Endothelial cell of umbilical vein (primary cell): ENCODE results near the gene ME3. TPM values are rescaled to one million over a fixed set of nuclear protein-coding genes. Genes with fewer than 3 reads are reported as not detected.
"Not testable (repeated sequence)": the region's sequence is repeated elsewhere in the genome, so short reads cannot be mapped to it uniquely, and the experiment has no call there.

Experiments
- BruUV-seq: library from RNA; stranded (reverse); fragments of 400-500 nt; replicated peaks from 2 replicates; lab custom pipeline; 2021; lab: Mats Ljungman, UMichigan
- CTCF ChIA-PET: fragments of 300-600, 350-600 bp; sonication (Branson Sonifier 250); formaldehyde crosslinking; loops from one replicate; lab custom pipeline; 2021; ENCODE audit warnings: antibody characterized with exemption, inconsistent platforms; lab: Charles Lee
- POLR2A ChIA-PET: fragments of 300-600, 350-600 bp; sonication (Branson Sonifier 250); formaldehyde crosslinking; loops from one replicate; lab custom pipeline; 2021; ENCODE audit warnings: antibody characterized with exemption, inconsistent platforms; lab: Charles Lee
- DNase-seq: peaks from one replicate; pipeline ENCODE4 v3.0.0-alpha.2; 2011; ENCODE audit warnings: low read depth, low spot score
- FAIRE-seq: peaks from 2 replicates; lab custom pipeline; 2011; peaks lifted over from hg19 to GRCh38; lab: Jason Lieb, UNC
- H2AFZ ChIP-seq: 2 replicates; pipeline ENCODE4 v1.6.0; 2012; ENCODE audit warnings: low read depth, low read length, control low read depth, inconsistent platforms
- H3K27ac ChIP-seq: 2 replicates; pipeline ENCODE4 v1.5.1; 2011; ENCODE audit warnings: low read depth, mild to moderate bottlenecking, control low read depth, low read length, moderate library complexity; ENCODE audit not compliant: insufficient read depth
- H3K27me3 ChIP-seq, 2 experiments: 2 replicates each; pipeline versions ENCODE4 v1.6.0 to v1.6.1; 2011; ENCODE audit warnings: low read length in 2 of 2, mixed read lengths in 1 of 2; ENCODE audit not compliant: control insufficient read depth in 2 of 2, insufficient read depth in 2 of 2
- H3K36me3 ChIP-seq, 2 experiments: 2 replicates in 1 of 2; 3 replicates in 1 of 2; pipeline ENCODE4 v1.5.1; 2011; ENCODE audit warnings: low read length in 2 of 2, mild to moderate bottlenecking in 1 of 2, moderate library complexity in 1 of 2; ENCODE audit not compliant: control insufficient read depth in 2 of 2, insufficient read depth in 2 of 2; ENCODE audit errors: extremely low read depth in 1 of 2
- H3K4me1 ChIP-seq: 3 replicates; pipeline ENCODE4 v1.5.1; 2011; ENCODE audit warnings: mild to moderate bottlenecking, low read length; ENCODE audit not compliant: control insufficient read depth, insufficient read depth; ENCODE audit errors: extremely low read depth
- H3K4me2 ChIP-seq: 2 replicates; pipeline ENCODE4 v1.6.1; 2011; ENCODE audit warnings: low read length, control low read depth, mixed read lengths; ENCODE audit not compliant: insufficient read depth
- H3K4me3 ChIP-seq, 3 experiments: fragments of 200-600 bp in 1 of 3; sonication (generic), shearing (Covaris generic) in 1 of 3; replicated peaks in 1 of 3; 2 replicates each; pipeline ENCODE4 v1.5.1; 2011 to 2016; ENCODE audit warnings: control low read depth in 3 of 3, low read length in 3 of 3, mild to moderate bottlenecking in 2 of 3, inconsistent platforms in 1 of 3, low read depth in 1 of 3, moderate library complexity in 1 of 3; ENCODE audit not compliant: insufficient read depth in 1 of 3
- H3K79me2 ChIP-seq: 2 replicates; pipeline ENCODE4 v1.6.0; 2012; ENCODE audit warnings: low read length, inconsistent platforms; ENCODE audit not compliant: control insufficient read depth, insufficient read depth
- H3K9ac ChIP-seq: replicated peaks from 2 replicates; pipeline ENCODE3; 2011; ENCODE audit warnings: low read length, control low read depth; ENCODE audit not compliant: insufficient read depth; ENCODE audit errors: extremely low read depth
- H3K9me1 ChIP-seq: replicated peaks from 3 replicates; pipeline ENCODE4 v1.6.0; 2011; ENCODE audit warnings: mild to moderate bottlenecking, low read length; ENCODE audit not compliant: control insufficient read depth, insufficient read depth; ENCODE audit errors: extremely low read depth
- H3K9me3 ChIP-seq: replicated peaks from 2 replicates; pipeline ENCODE4 v1.5.1; 2012; ENCODE audit warnings: low read length, inconsistent platforms; ENCODE audit not compliant: control insufficient read depth, insufficient read depth
- H4K20me1 ChIP-seq: replicated peaks from 2 replicates; pipeline ENCODE3; 2011; ENCODE audit warnings: mild to moderate bottlenecking, low read length; ENCODE audit not compliant: control insufficient read depth, insufficient read depth; ENCODE audit errors: extremely low read depth
- MYC ChIP-seq: IDR thresholded peaks from one replicate; pipeline ENCODE4 v1.6.1; 2011; ENCODE audit warnings: mild to moderate bottlenecking, low read depth, low read length
- dilution Hi-C: fragments of 300-500 bp; cut with MboI; formaldehyde crosslinking; loops from one replicate; pipeline ENCODE4 v1.15.0; 2019; ENCODE audit warnings: low sequenced_read_pairs; ENCODE audit not compliant: extremely low pct_ligation_motif_present
- intact Hi-C: fragments of 100-400 bp; cut with micrococcal nuclease; formaldehyde crosslinking; loops from one replicate; pipeline ENCODE4 v1.10.0; 2022
- polyA plus RNA-seq, 4 experiments: library from polyadenylated mRNA; depleted of rRNA in 3 of 4; stranded (reverse) in 3 of 4; unstranded in 1 of 4; fragments of >200 nt; gene quantifications; 2 replicates each; pipeline versions ENCODE4 v1.2.1 to v1.2.3, GENCODE V29; 2011 to 2012; ENCODE audit warnings: missing spikeins in 1 of 4
- total RNA-seq: library from RNA; stranded (reverse); gene quantifications from 2 replicates; pipeline ENCODE4 v1.2.3, GENCODE V29; 2021

Gene ME3
- total and polyA plus RNA-seq, 2 donors (not counting 3 experiments of a cell fraction or from before 2014, with no cell fraction given): 26.9 to 30.4 TPM

DNA sequence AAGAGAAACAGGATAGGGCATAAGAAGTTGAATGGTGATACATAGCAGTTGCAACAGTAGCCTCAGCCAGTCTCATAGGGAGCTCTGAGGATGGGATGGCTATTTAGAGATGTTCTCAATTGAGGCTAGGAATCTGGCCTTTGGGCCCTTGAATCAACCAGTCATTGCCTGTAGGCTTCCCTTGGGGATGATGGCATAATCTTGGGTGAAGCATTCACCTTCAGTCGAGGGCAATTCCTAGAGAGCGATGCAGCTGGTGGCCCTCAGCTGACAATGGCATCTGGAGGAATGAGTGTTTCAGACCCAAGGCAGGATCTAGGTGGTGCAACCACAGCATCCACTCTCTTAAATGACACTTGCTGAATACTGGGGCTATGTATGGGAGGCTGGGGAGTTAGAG, 236.7 kb downstream of the ME3 start:
- TF ChIP-seq MYC: no peak
- H3K27ac ChIP-seq: no peak overlapping the region
- DNase-seq: no peak
- ChIA-PET CTCF (interaction anchor here (1.4 to 2.8 kb wide), 2 partner anchors 9 to 75 kb away, joined by 4 to 10 read pairs; no protein-coding TSS in a partner anchor), POLR2A (no interaction called here)
- H3K79me2 ChIP-seq: no peaks in the 10 kb centered on the region
- dilution Hi-C loops: no loop called here
- FAIRE-seq: no peak
- intact Hi-C loops: no loop called here
- H3K4me2 ChIP-seq: no peak overlapping the region
- no peak overlapping the region for H3K4me3 ChIP-seq
- H3K9me3 ChIP-seq: no peaks in the 10 kb centered on the region
- no TSS peak for BruUV-seq
- H3K27me3 ChIP-seq: no peaks in the 10 kb centered on the region
- H3K9ac ChIP-seq: no peak overlapping the region
- H3K9me1 ChIP-seq: no peaks in the 10 kb centered on the region
- no peak overlapping the region for H2AFZ ChIP-seq
- H3K4me1 ChIP-seq: peaks cover 7% of the 10 kb centered on the region
- no peaks in the 10 kb centered on the region for H3K36me3 ChIP-seq
- no peaks in the 10 kb centered on the region for H4K20me1 ChIP-seq

DNA sequence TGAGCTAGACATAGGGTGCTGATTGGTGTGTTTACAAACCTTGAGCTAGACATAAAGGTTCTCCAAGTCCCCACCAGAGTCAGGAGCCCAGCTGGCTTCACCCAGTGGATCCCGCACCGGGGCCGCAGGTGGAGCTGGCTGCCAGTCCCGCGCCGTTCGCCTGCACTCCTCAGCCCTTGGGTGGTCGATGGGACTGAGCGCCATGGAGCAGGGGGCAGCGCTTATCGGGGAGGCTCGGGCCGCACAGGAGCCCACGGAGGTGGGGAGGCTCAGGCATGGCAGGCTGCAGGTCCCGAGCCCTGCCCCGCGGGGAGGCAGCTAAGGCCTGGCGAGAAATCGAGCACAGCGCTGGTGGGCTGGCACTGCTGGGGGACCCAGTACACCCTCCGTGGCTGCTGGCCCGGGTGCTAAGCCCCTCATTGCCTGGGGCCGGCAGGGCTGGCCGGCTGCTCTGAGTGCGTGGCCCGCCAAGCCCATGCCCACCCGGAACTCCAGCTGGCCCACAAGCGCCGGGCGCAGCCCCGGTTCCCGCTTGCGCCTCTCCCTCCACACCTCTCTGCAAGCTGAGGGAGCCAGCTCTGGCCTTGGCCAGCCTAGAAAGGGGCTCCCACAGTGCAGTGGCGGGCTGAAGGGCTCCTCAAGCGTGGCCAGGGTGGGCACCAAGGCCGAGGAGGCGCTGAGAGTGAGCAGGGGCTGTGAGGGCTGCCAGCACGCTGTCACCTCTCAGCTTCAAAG, 238.9 kb downstream of the ME3 start:
- H3K27ac ChIP-seq, H3K9me1 ChIP-seq, intact Hi-C loops, DNase-seq, FAIRE-seq, H3K4me3 ChIP-seq, H3K9me3 ChIP-seq, BruUV-seq, H3K4me1 ChIP-seq, H3K36me3 ChIP-seq, POLR2A ChIA-PET, H4K20me1 ChIP-seq, H3K4me2 ChIP-seq, H3K27me3 ChIP-seq, H3K79me2 ChIP-seq, H2AFZ ChIP-seq, H3K9ac ChIP-seq, dilution Hi-C loops: not testable (repeated sequence)
- CTCF ChIA-PET: interaction anchor here (2.8 kb wide), 1 partner anchor 73 kb away, joined by 10 read pairs; no protein-coding TSS in a partner anchor
